Measurements from ENCODE around the gene TIGAR.

Gene TIGAR, protein sequence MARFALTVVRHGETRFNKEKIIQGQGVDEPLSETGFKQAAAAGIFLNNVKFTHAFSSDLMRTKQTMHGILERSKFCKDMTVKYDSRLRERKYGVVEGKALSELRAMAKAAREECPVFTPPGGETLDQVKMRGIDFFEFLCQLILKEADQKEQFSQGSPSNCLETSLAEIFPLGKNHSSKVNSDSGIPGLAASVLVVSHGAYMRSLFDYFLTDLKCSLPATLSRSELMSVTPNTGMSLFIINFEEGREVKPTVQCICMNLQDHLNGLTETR

DNA sequence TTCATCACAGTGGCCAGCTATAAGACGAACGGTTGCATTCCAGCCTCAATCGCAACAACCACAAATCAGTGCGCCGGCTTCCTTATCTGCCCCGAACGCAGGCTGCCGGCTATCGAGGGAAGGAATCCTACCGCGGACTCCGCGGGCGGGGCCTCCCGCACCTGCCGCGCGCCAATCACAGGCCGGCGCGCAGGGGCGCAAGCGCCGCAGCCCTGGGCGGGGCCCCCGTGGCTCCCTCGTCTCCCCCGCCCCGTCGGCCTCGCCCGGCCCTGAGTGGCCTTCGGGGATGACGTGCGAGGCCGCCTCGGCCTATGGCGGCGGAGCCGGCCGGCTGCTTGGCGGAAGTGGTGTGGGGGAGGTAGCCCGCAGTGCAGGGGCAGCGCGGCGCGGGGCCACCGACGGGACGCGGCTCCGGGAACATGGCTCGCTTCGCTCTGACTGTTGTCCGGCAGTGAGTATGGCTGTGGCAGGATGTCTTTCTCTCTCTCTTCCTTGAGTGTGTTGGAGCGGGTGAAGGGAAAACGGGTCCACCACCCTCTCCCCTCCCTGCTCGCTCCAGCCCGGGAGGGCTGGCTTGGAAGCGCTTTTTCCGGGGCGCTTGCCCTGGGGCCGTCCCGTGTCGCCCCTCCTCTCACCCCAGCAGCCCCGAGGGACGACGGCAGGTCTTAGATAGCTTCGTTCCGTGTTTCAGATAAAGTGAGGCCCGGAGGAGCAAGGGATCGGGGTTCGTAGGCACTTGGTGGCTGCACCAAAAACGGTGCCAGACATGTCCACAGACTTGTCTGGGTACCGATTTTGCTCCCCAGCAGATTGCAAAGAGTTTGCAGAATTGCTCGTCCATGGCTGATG is at the start of gene TIGAR:
TSS of gene TIGAR (plus strand) at position 361 of the 849 bp plus-strand sequence. CDS start at position 420, 59 bp downstream.
- peak; percentile 71 to 81 for DNase-seq (ENCODE audit: low read depth in 1 of 2, low spot score in 1 of 2)

DNA sequence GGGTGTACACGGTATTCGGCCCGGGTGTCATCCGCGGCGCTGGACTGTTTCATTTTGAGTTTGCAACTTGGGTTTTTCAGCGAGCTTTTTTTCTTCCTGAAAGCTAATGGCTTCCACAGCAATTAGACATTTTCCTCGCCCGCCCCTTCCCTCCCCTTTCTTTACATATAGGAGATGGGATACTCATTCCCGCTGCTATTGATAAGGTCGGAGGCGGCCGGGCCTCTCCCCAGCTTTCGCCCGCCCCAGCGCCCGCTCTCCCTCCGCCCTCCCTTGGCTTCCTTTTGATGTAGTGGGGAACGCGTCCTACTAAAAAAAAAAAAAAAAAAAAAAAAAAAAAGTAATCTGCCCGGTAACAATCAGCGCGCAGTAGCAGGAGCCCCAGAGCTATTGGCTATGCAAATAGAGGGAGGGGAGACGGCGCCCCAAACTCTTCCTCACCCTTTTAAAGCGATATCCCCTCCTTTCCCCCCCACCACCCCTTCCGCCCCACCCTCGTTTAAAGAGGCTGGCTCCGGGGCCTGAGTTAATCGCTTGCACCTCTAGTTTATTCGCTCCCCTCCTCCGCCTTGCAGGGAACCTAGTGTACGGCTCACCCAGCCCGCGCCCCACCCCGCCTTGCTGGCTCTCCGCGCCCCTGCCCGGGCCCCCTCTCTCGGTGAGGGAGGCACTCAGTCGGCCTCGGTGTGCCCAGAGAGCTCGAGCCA is 49.1 kb upstream of the TIGAR start:
- DNase-seq (ENCODE audit: low read depth in 1 of 2, low spot score in 1 of 2): peak; percentile 75 to 91

DNA sequence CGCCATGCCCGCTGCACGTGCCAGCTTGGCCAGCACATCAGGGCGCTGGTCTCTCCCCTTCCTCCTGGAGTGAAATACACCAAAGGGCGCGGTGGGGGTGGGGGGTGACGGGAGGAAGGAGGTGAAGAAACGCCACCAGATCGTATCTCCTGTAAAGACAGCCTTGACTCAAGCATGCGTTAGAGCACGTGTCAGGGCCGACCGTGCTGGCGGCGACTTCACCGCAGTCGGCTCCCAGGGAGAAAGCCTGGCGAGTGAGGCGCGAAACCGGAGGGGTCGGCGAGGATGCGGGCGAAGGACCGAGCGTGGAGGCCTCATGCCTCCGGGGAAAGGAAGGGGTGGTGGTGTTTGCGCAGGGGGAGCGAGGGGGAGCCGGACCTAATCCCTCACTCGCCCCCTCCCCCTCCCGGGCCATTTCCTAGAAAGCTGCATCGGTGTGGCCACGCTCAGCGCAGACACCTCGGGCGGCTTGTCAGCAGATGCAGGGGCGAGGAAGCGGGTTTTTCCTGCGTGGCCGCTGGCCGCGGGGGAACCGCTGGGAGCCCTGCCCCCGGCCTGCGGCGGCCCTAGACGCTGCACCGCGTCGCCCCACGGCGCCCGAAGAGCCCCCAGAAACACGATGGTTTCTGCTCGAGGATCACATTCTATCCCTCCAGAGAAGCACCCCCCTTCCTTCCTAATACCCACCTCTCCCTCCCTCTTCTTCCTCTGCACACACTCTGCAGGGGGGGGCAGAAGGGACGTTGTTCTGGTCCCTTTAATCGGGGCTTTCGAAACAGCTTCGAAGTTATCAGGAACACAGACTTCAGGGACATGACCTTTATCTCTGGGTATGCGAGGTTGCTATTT is 48.4 kb upstream of the TIGAR start:
- DNase-seq (ENCODE audit: low read depth in 1 of 2, low spot score in 1 of 2): peak; percentile 57 to 67

DNA sequence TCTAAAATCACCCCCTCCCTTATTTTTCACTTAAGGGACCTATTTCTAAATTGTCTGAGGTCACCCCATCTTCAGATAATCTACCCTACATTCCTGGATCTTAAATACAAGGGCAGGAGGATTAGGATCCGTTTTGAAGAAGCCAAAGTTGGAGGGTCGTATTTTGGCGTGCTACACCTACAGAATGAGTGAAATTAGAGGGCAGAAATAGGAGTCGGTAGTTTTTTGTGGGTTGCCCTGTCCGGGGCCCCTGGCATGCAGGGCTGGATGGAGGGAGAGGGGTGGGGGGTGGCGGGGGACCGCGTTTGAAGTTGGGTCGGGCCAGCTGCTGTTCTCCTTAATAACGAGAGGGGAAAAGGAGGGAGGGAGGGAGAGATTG is 47.8 kb upstream of the TIGAR start:
- DNase-seq (ENCODE audit: low read depth in 1 of 2, low spot score in 1 of 2): no peak

DNA sequence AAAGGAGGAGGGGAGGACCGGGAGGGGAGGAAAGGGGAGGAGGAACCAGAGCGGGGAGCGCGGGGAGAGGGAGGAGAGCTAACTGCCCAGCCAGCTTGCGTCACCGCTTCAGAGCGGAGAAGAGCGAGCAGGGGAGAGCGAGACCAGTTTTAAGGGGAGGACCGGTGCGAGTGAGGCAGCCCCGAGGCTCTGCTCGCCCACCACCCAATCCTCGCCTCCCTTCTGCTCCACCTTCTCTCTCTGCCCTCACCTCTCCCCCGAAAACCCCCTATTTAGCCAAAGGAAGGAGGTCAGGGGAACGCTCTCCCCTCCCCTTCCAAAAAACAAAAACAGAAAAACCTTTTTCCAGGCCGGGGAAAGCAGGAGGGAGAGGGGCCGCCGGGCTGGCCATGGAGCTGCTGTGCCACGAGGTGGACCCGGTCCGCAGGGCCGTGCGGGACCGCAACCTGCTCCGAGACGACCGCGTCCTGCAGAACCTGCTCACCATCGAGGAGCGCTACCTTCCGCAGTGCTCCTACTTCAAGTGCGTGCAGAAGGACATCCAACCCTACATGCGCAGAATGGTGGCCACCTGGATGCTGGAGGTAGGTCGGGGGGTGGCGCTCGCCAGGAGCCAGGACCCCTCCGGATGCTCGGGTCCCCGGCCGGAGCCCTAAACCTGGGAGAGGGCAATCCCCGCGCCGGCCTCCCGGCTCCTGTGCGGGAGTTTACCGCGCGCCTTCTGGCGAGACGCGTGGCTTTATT is 47.2 kb upstream of the TIGAR start, which contains the start of gene CCND2:
TSS of gene CCND2 (plus strand) at position 111 of the 744 bp plus-strand sequence. CDS start at position 390, 279 bp downstream.
- DNase-seq (ENCODE audit: low read depth in 1 of 2, low spot score in 1 of 2): peak; percentile 58 to 77

DNA sequence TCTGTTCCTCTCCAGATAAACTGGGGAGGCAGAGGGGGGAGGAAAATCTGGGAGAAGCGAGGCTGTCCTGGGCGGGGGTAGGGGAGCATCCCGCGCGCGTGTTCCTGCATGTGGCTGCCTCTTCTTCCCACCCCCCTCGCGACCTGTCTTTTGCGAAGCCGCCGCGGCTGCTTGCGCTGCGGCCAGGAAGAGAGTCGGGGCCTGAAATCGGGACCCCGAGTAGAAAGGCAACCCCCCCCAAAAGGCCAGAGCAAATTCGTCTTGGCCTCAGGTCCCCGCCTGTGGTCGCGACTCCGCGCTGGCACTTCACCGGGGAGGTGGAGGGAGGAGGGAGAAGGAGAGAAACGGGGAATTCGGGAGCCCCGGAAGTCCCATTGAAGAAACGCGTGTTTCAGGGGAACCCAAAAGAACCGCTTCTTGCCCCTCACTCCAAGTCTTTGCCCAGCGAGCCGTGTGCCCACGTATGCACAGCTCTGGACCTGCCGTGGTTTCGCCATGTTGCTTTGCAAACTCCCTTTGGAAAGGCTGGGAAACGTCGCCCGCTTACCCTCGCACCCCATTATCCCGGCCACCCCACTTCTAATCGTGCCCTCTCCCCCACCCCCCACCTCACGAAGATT is 46.5 kb upstream of the TIGAR start:
- no peak for DNase-seq (ENCODE audit: low read depth in 1 of 2, low spot score in 1 of 2)

DNA sequence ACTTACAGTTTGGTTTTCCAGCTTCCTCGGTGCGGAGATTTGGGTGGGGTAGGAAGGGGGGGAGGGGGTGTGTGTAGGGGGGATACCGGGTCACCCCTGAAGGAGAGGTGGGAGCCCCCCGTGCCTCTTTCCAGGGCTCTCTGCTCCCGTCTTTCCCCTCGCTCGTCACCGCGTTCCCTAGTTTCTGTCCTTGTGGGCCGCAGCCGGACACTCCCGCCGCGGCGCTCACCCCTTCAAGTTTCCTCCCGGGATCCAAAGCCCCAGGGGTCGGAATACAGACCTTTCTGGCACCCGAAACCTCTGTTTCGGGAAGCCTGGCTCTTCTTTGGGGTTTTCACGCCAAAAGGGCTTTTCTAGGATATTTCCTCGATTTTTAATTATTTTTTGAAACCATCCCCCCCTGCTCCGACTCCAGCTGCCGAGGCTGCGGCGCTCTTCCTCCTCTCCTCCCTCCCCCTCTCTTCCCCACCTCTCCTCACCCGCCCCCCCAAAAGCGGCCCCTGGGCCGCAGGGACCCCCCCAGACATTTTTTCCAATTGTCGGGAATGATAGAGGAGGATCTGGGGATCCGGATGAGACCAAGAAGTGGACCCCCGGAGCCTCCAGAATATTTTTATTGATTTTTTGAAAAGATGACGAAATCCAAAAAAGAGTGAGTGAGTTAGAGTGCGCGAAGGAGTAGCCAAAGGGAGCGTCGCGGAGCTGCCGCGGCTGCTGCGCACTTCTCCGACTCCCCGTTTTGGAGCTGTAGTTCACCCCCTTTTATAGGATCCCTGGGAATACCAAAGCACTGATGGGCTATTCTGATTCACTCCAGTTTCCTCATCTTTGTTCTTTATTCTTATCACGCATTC is 45.8 kb upstream of the TIGAR start:
- DNase-seq (ENCODE audit: low read depth in 1 of 2, low spot score in 1 of 2): no peak

DNA sequence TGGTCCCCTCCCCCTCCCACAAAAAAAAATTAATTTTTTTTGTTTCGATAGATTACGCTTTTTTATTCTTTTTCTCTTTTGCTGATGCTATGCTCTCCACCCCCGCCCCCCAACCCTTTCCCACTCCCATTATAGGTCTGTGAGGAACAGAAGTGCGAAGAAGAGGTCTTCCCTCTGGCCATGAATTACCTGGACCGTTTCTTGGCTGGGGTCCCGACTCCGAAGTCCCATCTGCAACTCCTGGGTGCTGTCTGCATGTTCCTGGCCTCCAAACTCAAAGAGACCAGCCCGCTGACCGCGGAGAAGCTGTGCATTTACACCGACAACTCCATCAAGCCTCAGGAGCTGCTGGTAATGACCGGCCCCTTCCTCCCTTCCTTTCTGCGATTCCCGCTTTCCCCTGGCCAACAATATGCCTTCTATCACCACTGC is 45.1 kb upstream of the TIGAR start:
- no peak for DNase-seq (ENCODE audit: low read depth in 1 of 2, low spot score in 1 of 2)

DNA sequence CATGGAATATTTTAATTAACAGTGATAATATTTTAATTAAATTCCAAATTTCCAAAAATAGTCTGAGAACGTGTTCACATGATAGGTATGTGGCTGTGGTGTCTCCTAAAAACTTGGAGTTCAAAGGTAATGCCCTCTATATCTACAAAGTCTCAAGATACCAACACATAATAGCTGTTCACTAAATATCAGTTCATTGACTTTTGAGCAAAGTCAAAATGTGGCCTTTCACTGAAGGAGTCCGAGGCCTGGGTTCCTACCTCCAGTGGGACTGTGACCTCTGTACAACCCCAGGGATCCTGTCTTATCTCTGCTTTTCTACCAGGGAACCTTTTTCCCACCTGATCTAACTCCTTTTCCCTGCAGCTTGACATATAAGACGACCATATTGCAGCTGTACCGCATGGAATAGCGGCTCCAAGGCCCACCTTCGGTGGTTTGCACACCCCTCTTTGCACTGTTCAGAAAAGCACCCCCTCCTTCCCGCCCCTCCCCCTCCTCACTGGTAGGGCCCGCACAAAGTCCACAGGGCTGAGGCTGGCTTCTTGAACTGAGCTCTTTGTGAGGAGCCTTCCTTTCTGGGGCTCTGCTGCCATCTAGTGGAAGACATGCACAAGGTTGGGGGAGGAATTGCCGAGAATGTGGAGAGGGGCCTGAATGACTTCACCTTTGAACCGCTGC is 44.3 kb upstream of the TIGAR start:
- DNase-seq (ENCODE audit: low read depth in 1 of 2, low spot score in 1 of 2): peak; percentile 67 to 86

DNA sequence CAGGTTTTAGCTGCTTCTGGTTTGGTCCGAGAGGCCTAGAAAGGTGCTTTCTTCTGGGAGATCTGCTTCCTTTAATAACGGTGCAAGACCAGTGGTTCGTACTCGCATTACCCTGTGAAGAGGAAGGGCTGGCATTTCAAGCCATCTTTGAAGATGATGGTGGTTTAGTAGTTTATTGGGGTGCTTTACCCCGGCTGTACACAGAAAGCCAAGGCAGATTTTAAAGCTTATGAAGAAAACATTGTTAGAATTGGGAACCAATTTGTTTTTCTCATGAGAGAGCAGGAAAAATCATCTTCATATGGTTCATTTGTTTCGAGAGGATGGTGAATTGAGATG is 43.8 kb upstream of the TIGAR start:
- DNase-seq (ENCODE audit: low read depth in 1 of 2, low spot score in 1 of 2): no peak

DNA sequence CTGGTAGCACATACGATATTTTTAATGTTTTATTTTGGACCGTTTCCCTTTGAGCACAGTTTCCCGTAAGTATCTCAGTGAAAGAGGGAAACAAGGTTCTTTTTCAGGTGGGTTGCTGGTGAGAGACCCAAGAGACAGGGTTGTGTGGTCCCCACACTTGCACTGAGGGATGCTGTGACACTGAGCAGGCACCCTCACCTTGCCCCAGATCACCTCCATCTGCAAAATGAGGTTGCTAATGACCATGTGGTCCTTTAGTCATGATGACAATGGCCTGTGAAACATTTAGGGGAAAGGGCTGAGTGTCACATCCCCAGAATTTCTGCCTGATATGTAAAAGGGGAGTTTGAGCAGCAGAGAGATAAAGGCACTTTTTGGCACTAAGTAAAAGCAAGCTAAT is 43.2 kb upstream of the TIGAR start:
- DNase-seq (ENCODE audit: low read depth in 1 of 2, low spot score in 1 of 2): no peak

DNA sequence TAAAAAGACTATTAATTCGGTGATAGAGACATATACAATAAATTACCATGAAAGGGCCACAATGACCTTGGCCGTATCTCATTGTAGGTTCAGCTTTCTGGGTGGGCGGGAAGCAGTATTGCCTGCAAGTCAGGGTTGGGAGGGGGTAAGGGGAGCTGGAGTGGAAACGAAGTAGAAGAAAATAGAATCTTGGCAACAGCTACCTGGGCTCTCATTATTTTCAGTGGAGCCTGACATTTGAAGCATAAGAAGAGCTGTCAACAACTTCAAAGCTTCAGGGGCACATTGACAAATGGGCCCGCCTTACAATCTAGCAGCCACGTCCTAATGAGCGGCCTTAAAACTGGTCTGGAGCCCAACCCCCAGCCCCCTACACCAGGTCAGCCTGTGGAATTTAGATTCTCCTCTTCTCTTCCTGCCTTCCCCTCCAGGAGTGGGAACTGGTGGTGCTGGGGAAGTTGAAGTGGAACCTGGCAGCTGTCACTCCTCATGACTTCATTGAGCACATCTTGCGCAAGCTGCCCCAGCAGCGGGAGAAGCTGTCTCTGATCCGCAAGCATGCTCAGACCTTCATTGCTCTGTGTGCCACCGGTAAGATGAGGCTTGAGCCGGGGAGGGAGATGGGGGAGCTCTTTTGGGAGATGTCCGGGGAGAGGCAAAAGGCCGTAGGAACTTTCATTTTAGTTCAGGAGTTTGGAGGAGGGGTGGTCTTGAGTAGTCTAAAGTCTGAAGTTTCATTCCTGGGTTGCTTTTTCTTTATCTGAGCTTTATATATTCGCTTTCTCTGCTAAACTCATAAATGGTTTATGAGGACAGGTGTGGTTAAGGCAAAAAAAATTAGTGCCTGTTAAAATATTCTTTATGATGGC is 42.5 kb upstream of the TIGAR start:
- DNase-seq (ENCODE audit: low read depth in 1 of 2, low spot score in 1 of 2): no peak

DNA sequence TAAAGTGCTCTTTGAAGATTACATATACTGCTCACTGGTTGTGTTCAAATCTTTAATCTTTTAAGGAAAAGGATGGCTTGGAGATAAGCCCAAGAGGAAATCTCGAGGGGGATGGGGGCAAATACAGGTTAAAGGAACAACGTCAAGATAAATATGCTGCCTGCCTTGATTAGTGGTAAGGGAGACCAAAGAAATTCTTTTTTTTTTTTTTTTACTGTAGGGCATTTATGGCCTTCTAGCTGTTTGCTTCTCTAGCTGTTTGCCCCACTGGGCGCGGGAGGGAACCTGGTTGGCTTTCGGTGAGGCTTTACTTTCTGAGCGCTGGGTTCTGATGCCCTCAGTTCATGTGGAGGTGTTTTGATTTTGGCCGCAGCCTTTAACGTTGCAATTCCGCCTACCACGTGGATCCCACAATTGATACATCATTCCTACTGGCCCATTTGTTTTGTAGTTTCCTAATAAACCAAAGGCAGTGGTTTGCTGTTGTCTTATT is 41.8 kb upstream of the TIGAR start:
- DNase-seq (ENCODE audit: low read depth in 1 of 2, low spot score in 1 of 2): no peak

DNA sequence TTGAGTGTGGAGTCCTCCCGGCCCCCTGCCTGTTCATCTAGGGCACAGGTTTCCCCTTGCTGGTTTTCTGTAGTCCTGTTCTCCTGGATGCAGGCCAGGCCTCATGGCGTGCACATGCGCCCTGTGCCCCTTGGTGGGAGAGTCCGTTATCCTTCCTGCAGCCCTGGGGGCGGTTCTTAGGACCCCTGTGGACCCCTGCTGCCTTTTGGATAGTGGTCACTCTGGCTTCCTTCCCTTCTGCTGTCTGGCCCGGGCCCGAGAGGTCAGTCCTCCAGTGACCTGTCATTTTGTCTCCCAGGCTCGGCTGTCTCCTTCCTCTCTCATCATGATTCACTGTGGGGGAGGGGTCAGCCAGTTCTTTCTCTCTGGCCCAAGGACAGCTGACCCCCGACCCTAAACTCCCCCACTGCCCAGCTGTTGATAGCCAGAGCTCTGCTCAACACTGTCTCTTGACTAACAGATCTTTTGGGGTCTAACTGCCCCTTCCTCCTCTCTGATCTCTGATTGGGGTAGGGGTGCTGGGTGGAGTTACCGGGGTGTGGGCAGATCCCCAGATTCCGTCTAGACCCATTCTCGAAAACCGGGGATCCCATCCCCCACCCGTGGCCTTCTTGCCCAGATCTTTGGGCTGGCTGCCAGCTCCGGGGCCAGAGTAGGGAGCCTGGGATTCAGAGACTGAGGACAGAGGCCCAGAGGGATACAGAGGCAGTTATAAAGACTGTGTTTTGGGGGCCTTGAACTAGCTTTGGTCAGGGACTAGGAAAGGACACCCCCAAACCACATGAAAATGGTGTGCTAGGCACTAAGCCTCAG is 40.5 kb upstream of the TIGAR start:
- DNase-seq (ENCODE audit: low read depth in 1 of 2, low spot score in 1 of 2): no peak

DNA sequence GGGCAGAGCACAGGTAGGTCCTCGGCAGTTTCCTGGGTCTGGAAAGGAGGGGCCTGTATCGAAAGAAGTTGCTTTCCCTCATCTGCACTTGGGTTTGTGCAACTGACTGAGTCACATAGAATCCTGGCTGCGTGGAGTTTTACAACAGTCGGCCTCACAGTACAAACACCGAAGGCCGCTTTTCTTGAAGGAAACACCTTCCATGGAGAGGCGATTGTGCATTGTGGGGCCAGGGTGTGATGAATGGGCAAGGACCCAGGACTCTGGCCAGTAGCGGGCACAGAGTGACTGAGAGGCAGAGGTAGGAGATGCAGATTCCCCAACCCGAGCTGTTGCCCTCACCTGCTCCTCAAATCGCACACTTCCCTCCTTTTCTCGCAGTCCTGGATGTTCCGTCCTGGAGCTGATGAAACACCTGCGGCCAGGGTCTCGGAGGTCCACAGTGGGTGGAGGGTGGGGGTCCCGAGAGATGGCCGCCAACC is 39.8 kb upstream of the TIGAR start:
- DNase-seq (ENCODE audit: low read depth in 1 of 2, low spot score in 1 of 2): no peak

Data from activated CD4-positive, alpha-beta T cell treated with anti-CD3 and anti-CD28 coated beads, Interleukin-2, amount 50 U/mL, for 24 hours (primary cell).